Measurements from ENCODE around the gene RAB1A.

- TF ChIP-seq, protein P1, sequence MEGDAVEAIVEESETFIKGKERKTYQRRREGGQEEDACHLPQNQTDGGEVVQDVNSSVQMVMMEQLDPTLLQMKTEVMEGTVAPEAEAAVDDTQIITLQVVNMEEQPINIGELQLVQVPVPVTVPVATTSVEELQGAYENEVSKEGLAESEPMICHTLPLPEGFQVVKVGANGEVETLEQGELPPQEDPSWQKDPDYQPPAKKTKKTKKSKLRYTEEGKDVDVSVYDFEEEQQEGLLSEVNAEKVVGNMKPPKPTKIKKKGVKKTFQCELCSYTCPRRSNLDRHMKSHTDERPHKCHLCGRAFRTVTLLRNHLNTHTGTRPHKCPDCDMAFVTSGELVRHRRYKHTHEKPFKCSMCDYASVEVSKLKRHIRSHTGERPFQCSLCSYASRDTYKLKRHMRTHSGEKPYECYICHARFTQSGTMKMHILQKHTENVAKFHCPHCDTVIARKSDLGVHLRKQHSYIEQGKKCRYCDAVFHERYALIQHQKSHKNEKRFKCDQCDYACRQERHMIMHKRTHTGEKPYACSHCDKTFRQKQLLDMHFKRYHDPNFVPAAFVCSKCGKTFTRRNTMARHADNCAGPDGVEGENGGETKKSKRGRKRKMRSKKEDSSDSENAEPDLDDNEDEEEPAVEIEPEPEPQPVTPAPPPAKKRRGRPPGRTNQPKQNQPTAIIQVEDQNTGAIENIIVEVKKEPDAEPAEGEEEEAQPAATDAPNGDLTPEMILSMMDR (IDR thresholded peaks at IDR 0.05), result no peak
- TF ChIP-seq POLR2A (IDR thresholded peaks at IDR 0.05), result no peak
Observed at GRCh38 chr2:65108780-65109179, 21.1 kb downstream of the RAB1A start.

Measured in thyroid gland (tissue), 4 donors.